Transverse colon (tissue), 4 donors: ENCODE results near the gene PLXNA2. TPM values are rescaled to one million over a fixed set of nuclear protein-coding genes. Genes with fewer than 3 reads are reported as not detected.

ENCODE experiments used
- DNase-seq: peaks from one replicate; pipeline ENCODE4 v3.0.0-alpha.2; 2019
- H3K27ac ChIP-seq, 4 donors: fragments of 200-600 bp; sonication (generic); 2 replicates each; pipeline ENCODE4 v1.5.1; 2016 to 2018; ENCODE audit warnings: inconsistent platforms in 4 of 4
- H3K27me3 ChIP-seq: fragments of 200-600 bp; sonication (generic); 2 replicates; pipeline ENCODE4 v1.5.1; 2017; ENCODE audit warnings: inconsistent platforms
- H3K36me3 ChIP-seq, 4 donors: fragments of 200-600 bp; sonication (generic); 2 replicates each; pipeline ENCODE4 v1.5.1; 2017 to 2019; ENCODE audit warnings: inconsistent platforms in 4 of 4
- H3K4me1 ChIP-seq, 4 donors: fragments of 200-600 bp; sonication (generic); 2 replicates each; pipeline ENCODE4 v1.5.1; 2017 to 2020; ENCODE audit warnings: inconsistent platforms in 4 of 4
- H3K4me3 ChIP-seq, 4 donors: fragments of 200-600 bp; sonication (generic); 1 replicate in 1 of 4; 2 replicates in 3 of 4; pipeline versions ENCODE4 v1.5.1 to v1.6.1; 2017 to 2019; ENCODE audit warnings: inconsistent platforms in 4 of 4
- H3K9me3 ChIP-seq, 2 donors: fragments of 200-600 bp; sonication (generic); 2 replicates each; pipeline ENCODE4 v1.5.1; 2017 to 2019; ENCODE audit warnings: inconsistent platforms in 2 of 2
- EP300 ChIP-seq: sonication (generic); formaldehyde crosslinking; IDR thresholded peaks from one replicate; pipeline ENCODE4 v1.6.1; 2017; ENCODE audit warnings: antibody characterized with exemption, low read depth
- POLR2A ChIP-seq: fragments of 450-650 bp; IDR thresholded peaks from one replicate; pipeline ENCODE4 v1.6.1; 2016; ENCODE audit warnings: antibody characterized with exemption, mild to moderate bottlenecking, moderate library complexity
- POLR2AphosphoS5 ChIP-seq, 3 donors: sonication (generic); formaldehyde crosslinking; IDR thresholded peaks; one replicate each; pipeline ENCODE4 v1.6.1; 2016; ENCODE audit warnings: antibody characterized with exemption in 3 of 3
- WGBS, 2 donors: methylation state at CpG; one replicate each; pipeline ENCODE4 v1.1.5; 2018; ENCODE audit warnings: low coverage in 1 of 2; 5-methylcytosine and 5-hydroxymethylcytosine counted together
- in situ Hi-C, 4 donors: fragments of 200-750 bp; cut with MboI; loops; one replicate each; pipeline versions ENCODE4 v1.15.0 to v1.15.1; 2017; ENCODE audit warnings: low sequenced_read_pairs in 3 of 4, low pct_ligation_motif_present in 1 of 4, low pct_unique_long_range_greater_than_20kb in 1 of 4
- intact Hi-C: fragments of 100-400 bp; cut with DNase I; formaldehyde crosslinking; loops from one replicate; pipeline ENCODE4 v1.15.1; 2023; ENCODE audit warnings: low total_unique reads
- total RNA-seq, 4 donors: library from RNA; depleted of rRNA; stranded (reverse); fragments of >200 nt; gene quantifications; one replicate each; pipeline ENCODE4 v1.1.0, GENCODE V29; 2016
- TF ChIP-seq, protein P1 (sequence below), 5 experiments: fragments of 200-600 bp in 3 of 5; fragments of 450-650 bp in 2 of 5; sonication (generic) in 3 of 5; IDR thresholded peaks; 1 replicate in 2 of 5; 2 replicates in 3 of 5; pipeline ENCODE4 v1.5.1; 2016 to 2017; ENCODE audit warnings: antibody characterized with exemption in 5 of 5, inconsistent platforms in 3 of 5, mild to moderate bottlenecking in 2 of 5, moderate library complexity in 1 of 5

The PLXNA2 gene
- total RNA-seq, 4 donors from 2014 or later: 77.4 to 140 (median 85.5) TPM

DNA sequence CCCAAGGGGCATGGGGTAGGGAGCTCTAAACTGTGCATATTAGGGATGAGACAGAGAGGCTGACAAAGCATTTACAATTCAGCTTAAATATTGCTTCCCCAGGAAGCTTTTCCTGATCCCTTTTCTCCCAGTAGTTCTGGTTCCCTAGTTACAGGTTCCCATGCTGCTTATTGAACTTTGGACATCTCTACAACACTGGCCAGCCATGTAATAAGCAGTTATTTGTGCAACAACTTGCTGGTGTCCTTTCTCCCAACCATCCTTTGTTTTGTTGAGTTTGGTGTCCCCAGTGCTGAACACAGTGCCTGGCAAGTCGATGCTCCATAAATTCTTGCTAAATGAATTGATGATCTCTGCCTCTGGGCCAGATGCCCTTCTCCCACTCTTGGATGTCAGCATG, 80.6 kb downstream of the PLXNA2 start:
- H3K4me1 ChIP-seq: peaks cover 32 to 57% (median 40%) of the 10 kb centered on the region in 4 donors
- DNase-seq: no peak
- peak overlapping the region; percentile 67 to 82 (median 75) for H3K27ac ChIP-seq
- no peaks in the 10 kb centered on the region for H3K36me3 ChIP-seq
- intact Hi-C loops (loop anchor here (10.0 kb wide), 1 partner anchor 71 kb away; no protein-coding TSS in a partner anchor), in situ Hi-C loops (no loop called here)
- H3K27me3 ChIP-seq: no peaks in the 10 kb centered on the region
- H3K9me3 ChIP-seq: no peaks in the 10 kb centered on the region
- TF ChIP-seq POLR2A (no peak), POLR2AphosphoS5 (IDR thresholded peaks at IDR 0.05) (no peak), EP300 (no peak)
- TF ChIP-seq, protein P1, sequence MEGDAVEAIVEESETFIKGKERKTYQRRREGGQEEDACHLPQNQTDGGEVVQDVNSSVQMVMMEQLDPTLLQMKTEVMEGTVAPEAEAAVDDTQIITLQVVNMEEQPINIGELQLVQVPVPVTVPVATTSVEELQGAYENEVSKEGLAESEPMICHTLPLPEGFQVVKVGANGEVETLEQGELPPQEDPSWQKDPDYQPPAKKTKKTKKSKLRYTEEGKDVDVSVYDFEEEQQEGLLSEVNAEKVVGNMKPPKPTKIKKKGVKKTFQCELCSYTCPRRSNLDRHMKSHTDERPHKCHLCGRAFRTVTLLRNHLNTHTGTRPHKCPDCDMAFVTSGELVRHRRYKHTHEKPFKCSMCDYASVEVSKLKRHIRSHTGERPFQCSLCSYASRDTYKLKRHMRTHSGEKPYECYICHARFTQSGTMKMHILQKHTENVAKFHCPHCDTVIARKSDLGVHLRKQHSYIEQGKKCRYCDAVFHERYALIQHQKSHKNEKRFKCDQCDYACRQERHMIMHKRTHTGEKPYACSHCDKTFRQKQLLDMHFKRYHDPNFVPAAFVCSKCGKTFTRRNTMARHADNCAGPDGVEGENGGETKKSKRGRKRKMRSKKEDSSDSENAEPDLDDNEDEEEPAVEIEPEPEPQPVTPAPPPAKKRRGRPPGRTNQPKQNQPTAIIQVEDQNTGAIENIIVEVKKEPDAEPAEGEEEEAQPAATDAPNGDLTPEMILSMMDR (IDR thresholded peaks at IDR 0.05): no peak
- 62% methylated on average over 1 of the region's 1 CpG; no CpG with 5 or more reads in 1 of the 2 donors for WGBS, 2 donors
- no peak overlapping the region for H3K4me3 ChIP-seq

DNA sequence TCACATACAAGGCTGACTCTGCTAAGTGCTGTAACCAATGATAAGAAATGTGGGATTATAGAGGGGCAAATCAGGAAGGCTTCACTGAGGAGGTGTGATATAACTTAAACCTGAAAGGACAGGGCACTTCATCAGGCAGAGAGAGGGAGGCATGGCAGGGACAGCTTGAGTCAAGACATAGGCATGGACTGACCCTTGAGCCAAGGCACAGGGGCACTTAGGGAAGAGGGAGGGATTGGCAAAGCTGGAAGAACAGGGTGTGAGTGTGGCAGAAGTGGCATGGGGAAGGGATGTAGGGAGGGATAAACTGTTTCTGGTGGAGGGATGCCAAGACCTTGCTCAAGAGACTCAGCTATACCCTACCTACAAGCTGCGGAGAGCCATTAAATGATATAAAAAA, 81.3 kb downstream of the PLXNA2 start:
- WGBS, 2 donors: 58% methylated on average over 1 of the region's 1 CpG; no CpG with 5 or more reads in 1 of the 2 donors
- peak; percentile 81 for DNase-seq
- Histone ChIP-seq H3K36me3 (no peaks in the 10 kb centered on the region), H3K4me1 (peaks cover 32 to 63% (median 46%) of the 10 kb centered on the region in 4 donors), H3K9me3 (no peaks in the 10 kb centered on the region), H3K27ac (peak overlapping the region; percentile 67 to 82 (median 75)), H3K4me3 (no peak overlapping the region), H3K27me3 (no peaks in the 10 kb centered on the region)
- intact Hi-C loops (loop anchor here (10.0 kb wide), 1 partner anchor 72 kb away; no protein-coding TSS in a partner anchor), in situ Hi-C loops (no loop called here)
- TF ChIP-seq, protein P1 (IDR thresholded peaks at IDR 0.05): no peak
- TF ChIP-seq POLR2AphosphoS5 (IDR thresholded peaks at IDR 0.05) (peak; percentile 8 to 81 (median 61)), POLR2A (peak; percentile 28), EP300 (peak; percentile 5)

GRCh38 chr1:208161656-208162375, 82.4 kb downstream of the PLXNA2 start:
- DNase-seq: no peak
- WGBS, 2 donors: 76 to 79% methylated on average over 5 to 6 of the region's 6 CpGs
- no peak overlapping the region for H3K4me3 ChIP-seq
- H3K27ac ChIP-seq: peak overlapping the region; percentile 67 to 82 (median 75)
- intact Hi-C loops (loop anchor here (10.0 kb wide), 1 partner anchor 73 kb away; no protein-coding TSS in a partner anchor), in situ Hi-C loops (no loop called here)
- peaks cover 32 to 72% (median 51%) of the 10 kb centered on the region in 4 donors for H3K4me1 ChIP-seq
- no peaks in the 10 kb centered on the region for H3K36me3 ChIP-seq
- H3K27me3 ChIP-seq: no peaks in the 10 kb centered on the region
- TF ChIP-seq, protein P1 (IDR thresholded peaks at IDR 0.05): no peak
- peak; percentile 35 to 68 (median 48) for TF ChIP-seq POLR2AphosphoS5 (IDR thresholded peaks at IDR 0.05)
- H3K9me3 ChIP-seq: no peaks in the 10 kb centered on the region

DNA sequence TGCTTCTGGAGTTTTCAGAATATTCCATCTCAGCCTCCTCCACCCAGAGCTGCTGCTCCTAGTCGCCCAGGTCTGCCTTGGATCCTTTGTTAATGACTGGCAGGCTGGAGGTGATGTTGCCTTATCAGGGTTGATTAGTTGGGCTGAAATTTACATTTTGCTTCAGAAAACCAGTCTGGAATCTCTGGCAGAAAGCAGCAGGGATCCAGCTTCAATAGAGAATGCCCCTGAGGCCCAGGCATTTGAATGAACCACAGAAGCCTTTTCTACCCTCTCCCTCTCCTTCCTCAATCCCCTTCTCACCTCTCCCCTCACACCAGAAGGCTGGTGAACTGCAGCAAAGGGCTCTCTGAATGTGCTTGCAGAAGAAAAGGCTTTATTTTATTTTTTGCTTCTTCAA, 83.2 kb downstream of the PLXNA2 start:
- 100% methylated on average over 1 of the region's 1 CpG; no CpG with 5 or more reads in 1 of the 2 donors for WGBS, 2 donors
- no peak for DNase-seq
- Histone ChIP-seq H3K36me3 (no peaks in the 10 kb centered on the region), H3K4me1 (peaks cover 32 to 76% (median 52%) of the 10 kb centered on the region in 4 donors), H3K9me3 (no peaks in the 10 kb centered on the region), H3K27ac (peak overlapping the region in 2 of 4 donors; percentile 23 to 67), H3K4me3 (no peak overlapping the region), H3K27me3 (no peaks in the 10 kb centered on the region)
- intact Hi-C loops (loop anchor here (10.0 kb wide), 1 partner anchor 74 kb away; no protein-coding TSS in a partner anchor), in situ Hi-C loops (no loop called here)
- TF ChIP-seq POLR2AphosphoS5 (IDR thresholded peaks at IDR 0.05) (no peak), EP300 (no peak)
- TF ChIP-seq, protein P1 (IDR thresholded peaks at IDR 0.05): no peak
